DOHH2 (cell line): ENCODE data around the gene RNF187.

Source experiments
- CTCF ChIP-seq: fragments of 200-600 bp; sonication (generic); IDR thresholded peaks from one replicate; pipeline ENCODE4 v1.5.1; 2014; ENCODE audit warnings: antibody characterized with exemption, mild to moderate bottlenecking, low read depth, low read length; ENCODE audit not compliant: poor library complexity, severe bottlenecking
- EZH2phosphoT487 ChIP-seq: fragments of 200-600 bp; sonication (generic); IDR thresholded peaks from 2 replicates; pipeline ENCODE4 v1.6.1; 2017; ENCODE audit warnings: borderline replicate concordance, mild to moderate bottlenecking, antibody characterized with exemption, low read length, moderate library complexity, mixed read lengths

- TF ChIP-seq CTCF (no peak), EZH2phosphoT487 (no peak)
Measured at GRCh38 chr1:228496494-228496893, 9.3 kb downstream of the RNF187 start.
